Measurements from ENCODE around the gene UNC93A. TPM values are rescaled to one million over a fixed set of nuclear protein-coding genes. Genes with fewer than 3 reads are reported as not detected.

UNC93A gene
- total and polyA plus RNA-seq, 9 of the 15 experiments (the other 6 are each of a cell fraction or from before 2014, with no cell fraction given): not detected

DNA sequence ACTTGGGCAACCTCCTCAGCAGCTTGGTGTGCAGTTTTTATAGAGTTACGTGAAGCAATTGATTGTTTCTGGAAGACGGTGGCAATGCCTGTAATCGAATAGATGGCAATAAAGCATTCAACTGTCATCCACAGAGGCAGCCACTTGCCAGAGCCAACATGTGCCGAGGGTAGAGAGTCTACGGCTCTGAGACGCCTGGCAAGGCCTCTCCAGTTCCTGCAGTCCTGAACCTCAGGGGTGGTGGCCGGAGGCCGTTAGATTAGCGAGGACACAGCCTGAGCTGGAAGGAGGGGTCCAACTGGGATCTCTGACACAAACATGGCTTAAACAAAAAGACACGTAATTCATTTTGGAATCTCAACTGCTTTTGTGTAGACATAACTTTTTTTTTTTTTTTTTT lies 33.0 kb downstream of the UNC93A start:
- Histone ChIP-seq H3K9me1 (ENCODE audit: control insufficient read depth, insufficient read depth, low read length) (no peaks in the 10 kb centered on the region), H3K4me2 (ENCODE audit: insufficient read depth, low read length) (no peak overlapping the region), H3K36me3 (ENCODE audit: control insufficient read depth, insufficient read depth, low read length) (no peaks in the 10 kb centered on the region), H3K4me3 (no peak overlapping the region), H3K9ac (ENCODE audit: insufficient read depth in 1 of 2, low read depth in 2 of 2, low read length in 2 of 2) (no peak overlapping the region), H3K79me2 (ENCODE audit: control insufficient read depth, insufficient read depth, low read length) (no peaks in the 10 kb centered on the region), H2AFZ (ENCODE audit: low read depth, low read length) (no peak overlapping the region), H4K20me1 (replicated peaks; ENCODE audit: control insufficient read depth, insufficient read depth, low read length) (no peaks in the 10 kb centered on the region; the same call in 1 of the 2 replicates), H3K9me3 (replicated peaks; ENCODE audit: control insufficient read depth, insufficient read depth, low read depth, low read length) (no peaks in the 10 kb centered on the region), H3K27me3 (ENCODE audit: control insufficient read depth in 2 of 2, insufficient read depth in 2 of 2, low read length in 2 of 2) (peaks cover 32 to 56% of the 10 kb centered on the region in 2 experiments), H3K27ac (ENCODE audit: extremely low read depth, low read depth, low read length) (no peak overlapping the region), H3K4me1 (replicated peaks in 1 of 2; ENCODE audit: control insufficient read depth in 2 of 2, insufficient read depth in 2 of 2, low read length in 2 of 2) (no peaks in the 10 kb centered on the region)
- DNase-seq (ENCODE audit: extremely low read depth in 1 of 4, low spot score in 3 of 4): no peak
- TF ChIP-seq ZNF551 (CRISPR knock-in tag; IDR thresholded peaks at IDR 0.05) (no peak), TBP (optimal IDR thresholded peaks at IDR 0.05; ENCODE audit: low read depth, low read length) (no peak)
- TF ChIP-seq, protein P1, sequence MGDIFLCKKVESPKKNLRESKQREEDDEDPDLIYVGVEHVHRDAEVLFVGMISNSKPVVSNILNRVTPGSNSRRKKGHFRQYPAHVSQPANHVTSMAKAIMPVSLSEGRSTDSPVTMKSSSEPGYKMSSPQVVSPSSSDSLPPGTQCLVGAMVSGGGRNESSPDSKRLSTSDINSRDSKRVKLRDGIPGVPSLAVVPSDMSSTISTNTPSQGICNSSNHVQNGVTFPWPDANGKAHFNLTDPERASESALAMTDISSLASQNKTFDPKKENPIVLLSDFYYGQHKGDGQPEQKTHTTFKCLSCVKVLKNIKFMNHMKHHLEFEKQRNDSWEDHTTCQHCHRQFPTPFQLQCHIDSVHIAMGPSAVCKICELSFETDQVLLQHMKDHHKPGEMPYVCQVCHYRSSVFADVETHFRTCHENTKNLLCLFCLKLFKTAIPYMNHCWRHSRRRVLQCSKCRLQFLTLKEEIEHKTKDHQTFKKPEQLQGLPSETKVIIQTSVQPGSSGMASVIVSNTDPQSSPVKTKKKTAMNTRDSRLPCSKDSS (IDR thresholded peaks at IDR 0.05; ENCODE audit: low read depth, partially characterized antibody): no peak
- in situ Hi-C loops (cut with MboI) (no loop called here), intact Hi-C loops (cut with micrococcal nuclease) (no loop called here)
- BruUV-seq (replicated peaks): no TSS peak
- ChIA-PET POLR2A (interaction anchor here (0.7 kb wide), 1 partner anchor 22 kb away, joined by 5 read pairs; no protein-coding TSS in a partner anchor), CTCF (ENCODE audit: low intra/inter-chr PET ratio) (no interaction called here)
- no peak for ATAC-seq
- 3% methylated on average over 10 of the region's 10 CpGs for WGBS (ENCODE audit: insufficient coverage, low coverage, missing lambda C conversion rate)
- no peak for FAIRE-seq

DNA sequence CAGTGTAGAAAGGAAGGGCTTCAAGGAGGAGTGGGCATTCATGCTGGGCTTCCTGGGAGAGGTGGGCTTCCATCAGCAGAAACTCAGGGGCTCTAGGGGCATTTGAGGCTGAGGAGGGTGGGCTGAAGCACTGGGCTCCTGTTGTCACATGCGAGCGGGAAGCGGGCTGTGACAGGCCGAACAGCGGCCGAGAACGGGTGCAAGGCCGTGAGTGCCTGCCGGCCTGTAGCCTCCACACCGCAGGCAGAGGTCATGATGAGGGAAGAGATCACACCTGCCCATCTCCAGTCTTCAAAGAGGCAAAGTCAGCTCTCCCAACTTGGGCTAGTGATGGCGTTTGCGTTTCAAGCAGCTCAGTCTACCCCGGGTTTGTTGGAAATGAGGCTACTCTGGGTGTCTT lies 34.7 kb downstream of the UNC93A start:
- no peak for DNase-seq (ENCODE audit: extremely low read depth in 1 of 4, low spot score in 3 of 4)
- BruUV-seq (replicated peaks): no TSS peak
- CTCF ChIA-PET (ENCODE audit: low intra/inter-chr PET ratio): no interaction called here
- Histone ChIP-seq H3K9ac (ENCODE audit: insufficient read depth in 1 of 2, low read depth in 2 of 2, low read length in 2 of 2) (peak overlapping the region in 1 of 2 experiments; percentile 26; a peak in 1 of 4 replicates), H3K79me2 (ENCODE audit: control insufficient read depth, insufficient read depth, low read length) (no peaks in the 10 kb centered on the region), H4K20me1 (replicated peaks; ENCODE audit: control insufficient read depth, insufficient read depth, low read length) (no peaks in the 10 kb centered on the region; the same call in 1 of the 2 replicates), H3K9me3 (replicated peaks; ENCODE audit: control insufficient read depth, insufficient read depth, low read depth, low read length) (no peaks in the 10 kb centered on the region), H2AFZ (ENCODE audit: low read depth, low read length) (no peak overlapping the region), H3K27me3 (ENCODE audit: control insufficient read depth in 2 of 2, insufficient read depth in 2 of 2, low read length in 2 of 2) (peaks cover 33 to 64% of the 10 kb centered on the region in 2 experiments), H3K36me3 (ENCODE audit: control insufficient read depth, insufficient read depth, low read length) (no peaks in the 10 kb centered on the region), H3K4me2 (ENCODE audit: insufficient read depth, low read length) (no peak overlapping the region), H3K27ac (ENCODE audit: extremely low read depth, low read depth, low read length) (no peak overlapping the region), H3K4me3 (no peak overlapping the region), H3K4me1 (replicated peaks in 1 of 2; ENCODE audit: control insufficient read depth in 2 of 2, insufficient read depth in 2 of 2, low read length in 2 of 2) (no peaks in the 10 kb centered on the region), H3K9me1 (ENCODE audit: control insufficient read depth, insufficient read depth, low read length) (no peaks in the 10 kb centered on the region)
- intact Hi-C loops (cut with micrococcal nuclease) (no loop called here), in situ Hi-C loops (cut with MboI) (loop anchor here (25.0 kb wide), 1 partner anchor 1438 kb away; no protein-coding TSS in a partner anchor)
- ATAC-seq: no peak; the same call in 2 of the 3 replicates
- WGBS (ENCODE audit: insufficient coverage, low coverage, missing lambda C conversion rate): 1% methylated on average over 13 of the region's 13 CpGs
- FAIRE-seq: no peak
- POLR2A ChIA-PET: no interaction called here
- TF ChIP-seq, protein P2, sequence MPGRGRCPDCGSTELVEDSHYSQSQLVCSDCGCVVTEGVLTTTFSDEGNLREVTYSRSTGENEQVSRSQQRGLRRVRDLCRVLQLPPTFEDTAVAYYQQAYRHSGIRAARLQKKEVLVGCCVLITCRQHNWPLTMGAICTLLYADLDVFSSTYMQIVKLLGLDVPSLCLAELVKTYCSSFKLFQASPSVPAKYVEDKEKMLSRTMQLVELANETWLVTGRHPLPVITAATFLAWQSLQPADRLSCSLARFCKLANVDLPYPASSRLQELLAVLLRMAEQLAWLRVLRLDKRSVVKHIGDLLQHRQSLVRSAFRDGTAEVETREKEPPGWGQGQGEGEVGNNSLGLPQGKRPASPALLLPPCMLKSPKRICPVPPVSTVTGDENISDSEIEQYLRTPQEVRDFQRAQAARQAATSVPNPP (IDR thresholded peaks at IDR 0.05; ENCODE audit: borderline replicate concordance, insufficient read depth, insufficient read length): no peak
- TF ChIP-seq DMBX1 (CRISPR knock-in tag; IDR thresholded peaks at IDR 0.05; ENCODE audit: borderline replicate concordance) (no peak), HMG20A (CRISPR knock-in tag; conservative IDR thresholded peaks at IDR 0.05) (no peak), TBP (optimal IDR thresholded peaks at IDR 0.05; ENCODE audit: low read depth, low read length) (no peak), CREM (IDR thresholded peaks at IDR 0.05; ENCODE audit: low read depth) (no peak), CCAR2 (IDR thresholded peaks at IDR 0.05; ENCODE audit: low read depth, low read length) (no peak)
